GM18519 (cell line): ENCODE data around the gene TMEM134.

Experiments used
- ATAC-seq: cut with Tn5 transposase; IDR thresholded peaks from one replicate; pipeline ENCODE4 v1.9.1; 2021; ENCODE audit warnings: mild to moderate bottlenecking, moderate library complexity; ENCODE audit not compliant: unreplicated experiment, low FRiP score

Gene TMEM134

DNA sequence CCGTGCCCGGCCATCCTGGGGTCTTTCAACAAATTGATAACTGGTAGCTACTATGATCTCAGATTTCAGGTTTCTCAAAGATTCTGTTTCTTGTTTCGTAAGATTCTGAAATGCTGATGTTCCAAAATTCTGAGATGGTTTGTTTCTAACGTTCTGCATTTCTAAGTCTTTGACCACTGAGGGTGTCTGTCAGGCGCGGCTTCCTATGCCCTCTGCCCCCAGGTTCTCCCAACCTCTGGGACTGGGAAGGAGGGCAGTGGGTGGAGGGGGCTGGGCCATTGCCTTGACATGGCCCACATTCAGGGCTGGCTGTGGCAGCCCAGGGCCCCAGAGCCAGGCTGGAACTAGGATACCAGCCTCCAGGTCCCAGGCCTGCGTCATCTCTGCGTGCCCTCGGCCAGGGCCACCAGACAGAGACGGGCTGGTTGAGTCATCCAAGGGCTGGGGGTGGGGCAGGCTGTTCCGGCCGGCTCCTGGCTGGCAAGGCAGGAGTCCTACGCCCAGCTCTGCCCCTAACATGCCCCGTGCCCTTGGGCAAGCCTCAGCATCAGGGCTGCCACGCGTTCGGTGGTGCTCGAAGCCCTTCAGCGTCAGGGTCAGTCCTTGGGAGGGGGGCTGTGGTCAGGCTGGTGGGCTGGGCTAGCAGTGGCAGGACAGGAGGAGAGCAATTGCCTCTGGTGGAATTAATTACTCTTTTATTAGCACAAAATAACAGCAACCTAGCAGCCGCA is 5.2 kb downstream of the TMEM134 start:
- ATAC-seq, result no peak

DNA sequence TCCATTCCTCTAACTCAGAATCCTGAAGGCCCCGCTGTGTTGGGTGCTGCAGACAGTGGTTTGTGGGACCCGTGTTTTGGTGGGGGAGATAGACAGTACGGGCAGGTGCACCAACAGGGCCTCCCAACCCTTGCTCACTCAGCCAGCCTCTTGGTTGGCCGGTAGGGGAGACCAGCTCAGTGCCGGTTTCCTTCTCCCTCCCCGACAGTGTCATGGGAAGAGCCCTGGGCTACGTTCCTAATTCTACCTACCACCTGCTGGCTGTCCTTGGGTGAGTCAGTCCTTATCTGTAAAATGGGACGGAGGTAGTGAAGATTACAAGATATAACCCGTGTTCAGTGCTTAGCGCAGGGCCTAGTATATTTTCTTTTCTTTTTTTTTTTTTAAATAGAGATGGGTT is 5.9 kb downstream of the TMEM134 start:
- ATAC-seq, result no peak

DNA sequence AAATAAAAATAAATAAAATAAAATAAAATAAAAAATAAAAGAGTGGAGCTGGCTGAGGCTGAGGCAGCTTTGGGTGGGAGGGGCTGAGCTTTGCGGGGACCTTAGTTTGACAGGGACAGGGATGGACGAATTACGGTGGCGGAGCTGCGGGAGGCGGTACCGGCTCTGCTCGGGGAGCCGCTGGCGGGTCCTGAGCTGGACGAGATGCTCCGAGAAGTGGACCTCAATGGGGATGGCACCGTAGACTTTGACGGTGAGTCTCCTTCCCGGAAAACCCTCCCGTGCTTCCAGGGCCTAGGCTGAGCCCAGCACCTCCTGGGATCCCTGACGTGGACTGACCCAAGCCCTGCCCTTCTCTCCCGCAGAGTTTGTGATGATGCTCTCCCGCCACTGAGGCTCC is 10.8 kb downstream of the TMEM134 start:
- ATAC-seq, result no peak

DNA sequence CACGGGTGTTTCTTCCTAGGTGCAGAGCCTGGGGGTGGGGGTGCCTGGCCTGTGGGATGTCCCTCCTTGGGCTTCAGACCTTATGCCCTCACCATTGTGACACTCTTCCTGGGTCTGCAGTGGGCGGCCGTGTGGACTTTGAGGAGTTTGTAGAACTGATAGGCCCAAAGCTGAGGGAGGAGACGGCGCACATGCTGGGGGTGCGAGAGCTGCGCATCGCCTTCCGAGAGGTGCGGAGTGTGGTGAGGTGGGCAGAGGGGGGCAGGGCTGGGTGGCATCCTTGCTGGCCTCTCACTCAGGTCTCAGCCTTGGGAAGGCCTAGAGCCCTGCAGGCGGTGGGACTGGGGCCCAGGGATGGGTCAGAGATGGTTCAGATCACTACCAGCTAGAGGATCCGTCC is 11.6 kb downstream of the TMEM134 start:
- no peak for ATAC-seq

DNA sequence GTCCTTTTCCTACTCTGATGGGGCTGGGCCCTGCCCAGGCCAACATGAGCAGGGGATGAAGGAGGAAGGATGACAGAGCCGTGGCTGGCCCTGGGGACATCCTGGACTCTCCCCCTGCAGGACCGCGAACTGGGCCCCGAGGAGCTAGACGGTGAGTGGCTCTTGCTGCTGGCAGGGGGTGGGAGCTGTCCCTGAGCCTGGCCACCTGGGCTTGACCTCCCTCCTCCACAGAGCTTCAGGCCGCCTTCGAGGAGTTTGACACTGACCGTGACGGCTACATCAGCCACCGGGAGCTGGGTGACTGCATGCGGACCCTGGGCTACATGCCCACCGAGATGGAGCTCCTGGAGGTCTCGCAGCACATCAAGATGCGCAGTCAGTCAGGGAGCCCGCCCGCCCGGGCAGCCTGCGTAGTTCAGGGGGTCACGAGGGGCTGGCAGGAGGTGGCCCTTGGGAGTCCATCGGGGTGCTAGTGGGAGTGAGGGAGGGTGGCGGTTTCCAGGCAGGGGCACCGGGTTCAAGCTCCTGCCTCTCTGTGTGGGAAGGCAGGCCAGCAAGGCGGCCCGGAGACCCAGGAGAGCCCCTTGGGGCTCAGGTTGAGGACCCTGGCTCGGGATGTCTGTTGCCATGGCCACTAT is 12.9 kb downstream of the TMEM134 start:
- no peak for ATAC-seq

DNA sequence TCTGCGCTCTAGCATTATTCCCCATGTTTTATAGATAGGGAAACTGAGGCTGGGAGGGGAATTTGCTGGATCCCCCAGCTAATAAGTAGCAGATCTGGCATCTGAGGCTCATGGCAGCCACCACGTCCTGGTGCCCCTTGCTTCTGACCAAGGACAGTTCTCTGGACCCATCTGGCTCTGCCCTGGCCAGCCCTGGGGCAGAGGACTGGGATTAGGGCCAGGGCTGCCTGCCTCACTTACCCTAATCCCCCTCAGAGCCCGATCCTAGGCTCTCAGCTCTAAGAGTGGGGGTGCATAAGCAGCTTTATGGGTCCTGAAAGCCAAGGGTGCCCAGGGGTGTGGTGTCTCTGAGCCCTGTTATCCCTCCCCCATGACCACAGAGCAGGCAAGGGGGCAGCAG is 14.0 kb downstream of the TMEM134 start, which contains the start of gene CABP4:
CABP4 (plus strand) TSS at position 301 of the 400 bp plus-strand sequence; CDS start at position 371, 70 bp downstream.
- no peak for ATAC-seq

DNA sequence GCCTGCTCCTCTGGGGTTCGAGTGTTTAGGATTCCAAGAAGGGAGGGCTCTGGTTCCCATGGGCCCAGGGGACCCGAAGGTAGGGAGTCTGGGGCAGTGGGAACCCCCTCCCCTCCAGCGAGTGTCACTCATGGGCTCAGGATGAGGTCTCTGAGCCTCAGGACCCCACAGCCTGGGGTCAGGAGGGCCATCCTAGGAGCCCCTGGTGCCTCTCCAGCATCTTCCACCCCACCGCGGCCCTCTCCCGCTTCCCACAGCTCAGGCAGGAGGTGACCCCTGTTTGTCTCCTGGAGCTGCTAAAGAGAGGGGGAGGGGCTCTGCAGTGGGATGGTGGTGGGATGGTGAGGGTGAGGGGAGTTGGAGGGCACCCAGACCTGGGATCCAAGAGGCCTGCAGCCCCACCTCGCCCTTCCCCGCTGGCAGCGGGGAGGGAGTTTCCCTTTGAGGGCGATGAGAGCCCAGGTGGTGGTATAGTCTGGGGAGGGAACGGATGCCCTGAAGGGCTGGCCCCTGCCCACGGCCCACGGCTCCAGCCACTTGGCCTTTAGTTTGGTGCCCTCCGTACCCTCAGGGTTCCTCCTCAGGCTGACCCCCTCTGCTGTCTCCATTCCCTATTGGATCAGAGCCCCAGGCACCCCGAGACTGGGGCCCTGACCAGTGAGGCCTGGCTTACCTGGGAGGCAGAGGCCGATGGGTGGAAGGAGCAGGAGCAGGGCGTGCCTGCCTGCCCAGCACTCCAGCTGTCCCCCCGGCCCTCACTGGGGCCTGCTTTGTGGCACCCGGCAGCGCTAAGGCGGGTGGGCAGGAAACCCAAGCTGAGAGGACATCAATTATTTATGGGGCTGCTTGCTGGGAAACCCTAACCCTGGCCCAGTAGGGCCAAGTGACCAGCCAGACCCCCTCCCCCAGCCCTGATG is 15.0 kb downstream of the TMEM134 start:
- ATAC-seq, result no peak

DNA sequence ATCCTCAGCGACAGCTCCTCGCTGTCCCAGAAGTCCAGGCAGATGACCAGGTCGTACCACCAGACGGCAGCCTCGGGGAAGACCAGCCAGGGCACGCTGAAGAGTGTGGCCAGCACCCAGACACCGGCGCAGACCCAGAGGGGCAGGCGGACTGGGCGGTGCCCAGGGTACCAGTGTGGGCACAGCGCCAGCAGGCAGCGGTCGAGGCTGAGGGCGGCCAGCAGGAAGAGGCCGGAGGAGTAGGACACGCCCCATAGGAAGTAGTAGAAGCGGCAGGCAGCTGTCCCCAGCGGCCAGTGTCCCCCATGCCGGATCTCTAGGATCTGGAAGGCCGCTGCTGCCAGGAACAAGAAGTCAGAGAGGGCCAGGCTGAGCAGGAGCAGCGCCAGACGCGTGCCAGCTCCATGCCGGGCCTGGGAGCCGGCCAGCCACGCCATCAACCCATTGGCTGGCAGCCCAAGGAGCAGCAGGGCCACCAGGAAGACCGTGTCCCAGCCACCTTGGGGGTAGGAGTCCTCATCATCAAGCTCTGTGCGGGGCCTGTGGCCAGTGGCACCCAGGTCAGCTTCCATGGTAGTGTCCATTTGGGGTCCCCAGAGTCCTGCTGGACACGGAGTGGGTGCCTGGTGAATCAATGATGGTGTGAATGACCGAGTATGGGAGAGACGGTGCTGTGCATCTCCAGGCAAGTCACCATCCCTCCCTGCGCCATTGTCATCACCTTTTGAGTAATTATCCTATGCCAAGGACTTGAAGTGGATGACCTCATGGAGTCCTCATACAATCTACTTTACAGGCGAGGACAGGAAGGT is 16.7 kb downstream of the TMEM134 start, which contains the start of gene GPR152:
GPR152 (minus strand) TSS at position 589 of the 812 bp plus-strand sequence; CDS start at position 584, 5 bp downstream.
- ATAC-seq, result no peak

DNA sequence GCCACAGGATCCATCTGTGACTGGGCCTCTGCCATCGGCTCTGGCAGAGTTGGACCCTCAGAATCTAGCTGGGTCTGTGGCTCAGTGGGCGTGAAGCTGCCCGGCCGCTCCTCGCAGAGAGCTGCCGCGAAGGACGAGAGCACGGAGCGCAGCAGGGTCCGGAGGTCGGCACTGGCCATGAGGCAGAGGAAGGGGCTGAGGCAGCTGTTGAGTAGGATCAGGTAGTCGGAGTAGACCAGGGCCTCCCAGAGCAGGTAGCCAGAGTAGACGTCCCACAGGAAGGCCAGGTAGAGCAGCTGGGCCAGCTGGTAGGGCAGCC is 17.4 kb downstream of the TMEM134 start:
- ATAC-seq, result no peak

DNA sequence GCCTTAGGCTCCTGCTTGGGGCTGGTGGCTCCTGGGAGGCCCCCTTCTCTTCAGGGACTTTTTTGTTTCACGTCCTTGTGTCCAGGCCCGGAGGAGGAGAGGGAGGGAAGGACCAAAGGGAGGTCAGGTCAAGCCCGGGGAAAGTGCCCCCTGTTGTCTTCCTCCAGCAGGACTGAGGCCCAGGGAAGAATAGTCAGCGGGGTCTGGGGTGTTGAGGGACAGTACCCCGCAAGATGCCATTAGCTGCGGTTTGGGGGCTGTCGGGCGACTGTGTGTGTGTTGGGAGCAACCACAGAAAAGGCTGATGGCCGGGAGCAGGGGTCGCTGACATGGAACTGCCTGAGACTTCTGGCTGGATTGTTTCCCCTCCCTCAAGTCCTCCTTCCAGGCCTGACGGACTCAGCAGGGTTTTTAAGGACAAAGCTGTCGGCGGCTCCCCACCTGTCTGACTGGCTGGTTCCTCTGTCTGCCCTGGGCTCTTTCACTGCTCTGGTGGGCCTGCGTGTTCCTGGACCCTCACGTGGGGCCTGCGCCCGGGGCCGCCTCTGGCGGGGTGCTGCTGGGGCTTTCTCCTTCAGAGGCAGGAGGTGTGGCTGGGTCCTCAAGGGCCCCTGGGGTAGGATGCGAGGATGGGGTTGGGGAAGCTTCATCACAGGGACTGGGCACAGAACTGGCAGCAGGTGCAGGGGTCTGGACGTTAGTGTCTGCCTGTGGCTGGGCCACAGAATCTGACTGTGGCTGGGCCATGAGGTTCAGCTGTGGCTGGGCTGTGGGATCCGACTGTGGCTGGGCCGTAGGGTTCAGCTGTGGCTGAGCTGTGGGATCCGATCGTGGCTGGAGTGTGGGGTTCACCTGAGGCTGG is 18.0 kb downstream of the TMEM134 start:
- ATAC-seq, result no peak

DNA sequence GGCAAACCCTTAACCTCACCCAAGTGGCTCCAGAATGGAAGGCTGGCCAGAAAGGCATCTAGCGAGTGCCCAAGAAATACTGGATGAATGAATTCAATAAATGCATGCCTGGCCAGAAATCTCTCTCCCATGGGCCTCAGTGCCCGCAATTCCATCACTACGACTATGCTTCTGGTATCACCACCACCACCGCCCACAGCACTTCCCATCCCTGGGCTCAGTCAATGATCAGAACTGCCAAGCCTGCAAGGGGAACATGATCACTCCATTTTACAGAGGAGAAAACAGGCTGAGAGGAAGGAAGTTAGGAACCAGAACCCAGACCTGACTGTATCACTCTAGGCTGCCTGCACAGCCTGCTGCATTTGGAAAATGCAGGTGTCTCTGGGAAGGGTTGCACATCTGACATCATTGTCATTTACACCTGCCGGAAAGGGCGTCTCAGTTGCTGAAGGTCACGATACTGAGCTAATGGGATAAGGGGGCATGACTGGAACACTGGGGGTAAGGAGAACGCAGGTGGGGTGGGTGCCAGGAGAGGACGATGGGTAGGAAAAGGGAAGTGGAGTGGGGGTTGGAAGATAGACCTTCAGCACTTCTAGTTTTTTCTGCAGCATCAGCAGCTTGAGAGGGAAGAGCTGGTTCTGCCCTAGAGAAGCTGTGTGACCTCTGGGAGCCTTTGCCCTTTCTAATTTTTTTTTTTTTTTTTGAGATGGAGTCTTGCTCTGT is 19.8 kb downstream of the TMEM134 start:
- no peak for ATAC-seq

DNA sequence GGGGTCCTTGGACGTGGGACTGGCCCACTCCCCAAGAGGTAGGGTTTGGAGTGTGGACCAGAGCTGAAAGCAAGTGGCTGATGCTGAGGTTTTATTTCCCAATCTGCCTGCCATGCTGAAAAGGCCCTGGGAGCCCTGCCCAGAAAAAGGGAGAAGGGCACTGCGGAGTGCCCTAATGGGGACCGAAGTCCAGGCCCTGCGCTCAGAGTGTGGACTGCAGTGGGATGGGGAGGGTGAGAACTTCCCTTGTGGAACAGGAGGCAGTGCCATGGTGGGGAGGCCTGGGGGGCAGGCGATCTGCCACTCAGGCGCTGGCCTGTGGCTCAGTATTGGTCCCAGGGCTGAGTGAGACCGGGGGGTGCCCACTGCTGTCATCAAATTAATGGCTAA is 20.8 kb downstream of the TMEM134 start:
- no peak for ATAC-seq

DNA sequence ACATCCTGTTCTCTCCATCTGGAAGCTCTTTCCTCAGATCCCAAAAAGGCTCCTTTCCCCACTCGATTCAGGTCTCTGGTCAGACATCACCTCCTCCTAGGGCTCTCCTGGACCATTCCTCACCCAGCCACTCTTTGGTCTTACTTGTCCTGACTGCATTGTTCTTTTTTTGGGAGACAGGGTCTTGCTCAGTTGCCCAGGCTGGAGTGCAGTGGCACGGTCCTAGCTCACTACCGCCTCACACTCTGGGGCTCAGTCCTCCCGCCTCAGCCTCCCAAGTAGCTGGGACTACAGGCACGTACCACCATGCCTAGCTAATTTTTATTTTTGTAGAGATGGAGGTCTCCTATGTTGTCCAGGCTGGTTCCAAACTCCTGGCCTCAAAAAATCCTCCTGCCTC is 23.5 kb downstream of the TMEM134 start:
- no peak for ATAC-seq

DNA sequence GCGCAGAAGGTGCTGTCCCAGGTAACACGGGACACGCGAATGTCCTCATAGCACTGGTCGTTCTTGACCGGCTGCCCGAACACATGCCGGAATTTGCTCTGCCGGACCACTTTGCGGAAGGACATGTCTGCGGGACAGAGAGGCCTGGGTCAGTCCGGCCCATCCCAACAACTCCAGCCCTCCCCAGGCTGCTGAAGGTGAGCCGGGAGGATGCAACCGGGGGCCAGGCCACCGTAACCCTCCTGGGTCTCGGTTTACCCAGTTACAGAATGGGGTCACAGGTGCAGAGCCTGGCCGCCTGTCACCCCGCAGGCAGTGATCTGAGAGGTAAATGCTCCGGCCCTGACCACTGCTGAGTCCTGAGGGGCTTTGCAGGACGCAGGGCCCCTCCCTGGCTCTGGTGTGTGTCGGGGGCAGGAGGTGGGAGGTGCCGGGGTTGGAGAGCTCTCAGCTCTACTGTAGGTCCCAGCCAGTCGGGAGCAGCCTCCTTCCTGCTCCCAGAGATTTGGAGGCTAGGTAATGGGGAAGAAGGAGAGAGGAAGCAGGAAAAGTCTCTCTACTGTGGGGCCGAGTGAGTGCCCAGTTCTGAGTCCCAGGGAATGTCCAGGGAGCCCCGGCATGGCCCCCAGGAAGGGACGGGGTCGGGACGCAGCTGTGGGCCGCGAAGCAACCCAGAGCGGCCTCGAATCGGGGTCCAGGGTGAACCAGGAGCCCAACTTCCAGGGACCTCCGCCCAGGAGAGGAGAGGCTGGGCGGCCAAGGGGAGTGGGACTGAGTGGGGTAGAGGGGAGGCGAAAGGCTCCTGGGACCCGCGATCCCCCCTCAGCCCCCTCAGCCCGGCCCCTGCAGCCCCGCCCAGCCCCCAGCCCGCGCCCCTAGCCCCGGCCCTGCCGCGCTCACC is 26.3 kb downstream of the TMEM134 start:
- ATAC-seq, result no peak

DNA sequence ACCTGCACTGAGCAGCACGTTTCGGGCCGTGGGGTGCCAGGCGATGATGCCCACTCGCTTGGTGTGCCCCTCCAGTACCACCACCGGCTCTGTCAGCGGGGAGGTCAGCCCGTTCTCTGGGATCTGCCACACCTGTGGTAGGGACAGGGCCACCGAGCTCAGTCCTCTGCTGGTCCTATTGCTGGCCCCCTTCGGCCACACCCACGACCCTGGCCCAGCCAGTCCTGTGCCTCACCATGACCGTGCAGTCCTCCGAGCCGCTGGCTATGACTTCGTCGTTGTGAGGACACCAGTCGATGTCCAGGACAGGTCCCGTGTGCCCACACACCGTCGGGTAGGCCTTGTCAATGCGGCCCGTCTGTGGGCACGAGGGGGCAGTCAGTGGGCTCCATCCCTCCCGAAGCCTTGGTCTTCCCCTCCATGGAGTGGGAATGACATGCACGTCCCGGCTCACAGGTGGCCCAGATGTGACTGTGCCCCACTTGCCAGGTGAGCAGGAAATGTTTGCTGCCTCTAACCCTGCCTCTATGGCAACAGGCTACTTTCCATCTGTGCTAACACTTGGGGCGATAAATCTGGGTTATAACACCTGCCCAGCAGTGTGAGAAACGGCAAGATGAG is 27.2 kb downstream of the TMEM134 start:
- ATAC-seq, result no peak

DNA sequence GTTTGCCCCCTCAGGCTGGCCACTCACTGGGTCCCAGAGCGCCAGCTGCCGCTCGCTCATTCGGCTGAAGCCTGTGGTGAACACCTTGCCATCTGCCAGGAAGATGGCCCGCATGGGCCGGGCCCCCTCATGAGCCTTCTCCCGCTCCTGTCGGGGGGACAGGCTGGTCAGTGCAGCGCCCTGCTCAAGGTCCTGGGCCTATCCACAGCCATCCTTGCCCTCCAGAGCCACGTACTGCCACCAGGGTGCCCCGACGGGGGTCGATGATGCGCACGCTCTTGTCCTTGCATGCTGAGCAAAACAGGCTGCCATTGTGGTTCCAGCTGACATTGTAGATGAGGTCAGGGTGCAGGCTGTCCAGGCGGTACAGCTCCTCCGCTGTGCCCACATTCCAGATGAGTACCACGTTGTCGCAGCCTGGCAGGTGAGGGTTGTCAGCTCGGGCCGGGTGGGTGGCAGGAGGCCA is 27.9 kb downstream of the TMEM134 start:
- no peak for ATAC-seq
